GM19452 (cell line): ENCODE results near the gene TLE7.

Experiments
- ATAC-seq: cut with Tn5 transposase; IDR thresholded peaks from one replicate; pipeline ENCODE4 v1.9.1; 2021; ENCODE audit not compliant: unreplicated experiment

Gene TLE7

GRCh38 chr16:71442051-71442440 is at the start of gene TLE7:
TLE7 (minus strand) TSS chr16:71442054; CDS start chr16:71433324, 8,730 bp downstream.
- ATAC-seq: no peak

- ATAC-seq: no peak
Observed at GRCh38 chr16:71491054-71491453, 49.2 kb upstream of the TLE7 start.

- ATAC-seq: no peak
Observed at GRCh38 chr16:71490361-71490760, 48.5 kb upstream of the TLE7 start.

- ATAC-seq: no peak
Observed at GRCh38 chr16:71489122-71489521, 47.3 kb upstream of the TLE7 start, which contains the start of gene ZNF19. ZNF19 (minus strand) TSS chr16:71489324; CDS start chr16:71482114, 7,210 bp downstream.

GRCh38 chr16:71484006-71484893 is 42.4 kb upstream of the TLE7 start:
- peak; percentile 93 for ATAC-seq

- ATAC-seq: no peak
Observed at GRCh38 chr16:71482569-71482968, 40.7 kb upstream of the TLE7 start.

- ATAC-seq: no peak
Observed at GRCh38 chr16:71480956-71481355, 39.1 kb upstream of the TLE7 start.

GRCh38 chr16:71479420-71479819 is 37.6 kb upstream of the TLE7 start:
- ATAC-seq: no peak

GRCh38 chr16:71476457-71477124 is 34.7 kb upstream of the TLE7 start:
- ATAC-seq: no peak

GRCh38 chr16:71474864-71475263 is 33.0 kb upstream of the TLE7 start:
- no peak for ATAC-seq

GRCh38 chr16:71473891-71474290 is 32.0 kb upstream of the TLE7 start:
- ATAC-seq: no peak

- ATAC-seq: no peak
Observed at GRCh38 chr16:71472931-71473330, 31.1 kb upstream of the TLE7 start.

- ATAC-seq: no peak
Observed at GRCh38 chr16:71472051-71472450, 30.2 kb upstream of the TLE7 start.

GRCh38 chr16:71467810-71468209 is 26.0 kb upstream of the TLE7 start:
- no peak for ATAC-seq

GRCh38 chr16:71464231-71464630 is 22.4 kb upstream of the TLE7 start:
- ATAC-seq: no peak

- ATAC-seq: peak; percentile 98
Observed at GRCh38 chr16:71461686-71462648, 20.1 kb upstream of the TLE7 start, which contains the start of gene ZNF23. ZNF23 (minus strand) TSS chr16:71462247; CDS start chr16:71456796, 5,451 bp downstream.

- no peak for ATAC-seq
Observed at GRCh38 chr16:71460941-71461340, 19.1 kb upstream of the TLE7 start.

- ATAC-seq: no peak
Observed at GRCh38 chr16:71460236-71460635, 18.4 kb upstream of the TLE7 start.

- ATAC-seq: no peak
Observed at GRCh38 chr16:71459510-71459909, 17.7 kb upstream of the TLE7 start.

- no peak for ATAC-seq
Observed at GRCh38 chr16:71456801-71457200, 14.9 kb upstream of the TLE7 start.

GRCh38 chr16:71453036-71453435 is 11.2 kb upstream of the TLE7 start:
- ATAC-seq: no peak
